HG03354 (cell line): ENCODE measurements around the gene NDUFS8.

ENCODE experiments used
- ATAC-seq: cut with Tn5 transposase; IDR thresholded peaks from one replicate; pipeline ENCODE4 v1.9.1; 2021; ENCODE audit warnings: mild to moderate bottlenecking; ENCODE audit not compliant: unreplicated experiment, poor library complexity, severe bottlenecking

The NDUFS8 gene

GRCh38 chr11:68002938-68003845 lies 27.3 kb upstream of the NDUFS8 start:
- peak; percentile 43 for ATAC-seq

GRCh38 chr11:68003846-68004550 lies 26.5 kb upstream of the NDUFS8 start, which contains the start of gene UNC93B1:
Gene UNC93B1 (minus strand): TSS chr11:68004097. CDS start chr11:68004043, 54 bp downstream.
- ATAC-seq, result peak; percentile 67

GRCh38 chr11:68004551-68005335 lies 25.7 kb upstream of the NDUFS8 start:
- no peak for ATAC-seq

GRCh38 chr11:68006606-68007166 lies 23.8 kb upstream of the NDUFS8 start:
- ATAC-seq, result no peak

- no peak for ATAC-seq
Observed at GRCh38 chr11:68007498-68008380, 22.7 kb upstream of the NDUFS8 start.

- ATAC-seq, result no peak
Observed at GRCh38 chr11:68008381-68009337, 21.8 kb upstream of the NDUFS8 start.

- ATAC-seq, result no peak
Observed at GRCh38 chr11:68009391-68010089, 20.9 kb upstream of the NDUFS8 start.

GRCh38 chr11:68010090-68011041 lies 20.1 kb upstream of the NDUFS8 start, which contains the start of gene ALDH3B1:
Gene ALDH3B1 (plus strand): TSS chr11:68010327. CDS start chr11:68015298, 4,971 bp downstream.
- no peak for ATAC-seq

- ATAC-seq, result no peak
Observed at GRCh38 chr11:68011051-68011943, 19.2 kb upstream of the NDUFS8 start.

GRCh38 chr11:68012044-68012842 lies 18.2 kb upstream of the NDUFS8 start:
- no peak for ATAC-seq

GRCh38 chr11:68012843-68013610 lies 17.5 kb upstream of the NDUFS8 start:
- no peak for ATAC-seq

- ATAC-seq, result no peak
Observed at GRCh38 chr11:68013611-68014156, 16.8 kb upstream of the NDUFS8 start.
